Progenitor cell of endocrine pancreas (in vitro differentiated cells): ENCODE data around the gene ORM2. TPM values are rescaled to one million over a fixed set of nuclear protein-coding genes. Genes with fewer than 3 reads are reported as not detected.
A peak's percentile ranks its signal among the peaks of the same experiment; 100 is the strongest.

ENCODE experiments used
- DNase-seq: peaks from one replicate; pipeline ENCODE4 v3.0.0; 2021; ENCODE audit warnings: low spot score; ENCODE audit not compliant: unreplicated experiment
- H3K27ac Mint-ChIP-seq: 2 replicates; pipeline ENCODE4 v1.8.0; 2021; ENCODE audit warnings: mild to moderate bottlenecking, moderate library complexity, mixed read lengths
- H3K27me3 Mint-ChIP-seq: 2 replicates; pipeline ENCODE4 v1.8.0; 2021; ENCODE audit warnings: mixed read lengths
- H3K36me3 Mint-ChIP-seq: 2 replicates; pipeline ENCODE4 v1.8.0; 2022; ENCODE audit warnings: mixed read lengths; ENCODE audit not compliant: insufficient read depth
- H3K4me1 Mint-ChIP-seq: 2 replicates; pipeline ENCODE4 v1.8.0; 2021; ENCODE audit warnings: low read depth, mixed read lengths
- H3K4me3 Mint-ChIP-seq: 2 replicates; pipeline ENCODE4 v1.8.0; 2021; ENCODE audit warnings: low read depth, mild to moderate bottlenecking, moderate library complexity, mixed read lengths
- H3K9me3 Mint-ChIP-seq: 2 replicates; pipeline ENCODE4 v1.8.0; 2021; ENCODE audit warnings: low read depth, mixed read lengths
- total RNA-seq: library from RNA; stranded (reverse); gene quantifications from 2 replicates; pipeline ENCODE4 v1.2.1, GENCODE V29; 2021
- TF ChIP-seq, protein P1 (sequence below): fragments of 200-600 bp; sonication (generic); IDR thresholded peaks from one replicate; pipeline ENCODE4 v1.5.0; 2021; ENCODE audit warnings: antibody characterized with exemption, mild to moderate bottlenecking; ENCODE audit not compliant: unreplicated experiment

ORM2 gene
- total RNA-seq, 1 donor from 2014 or later, result 5.4 TPM

DNA sequence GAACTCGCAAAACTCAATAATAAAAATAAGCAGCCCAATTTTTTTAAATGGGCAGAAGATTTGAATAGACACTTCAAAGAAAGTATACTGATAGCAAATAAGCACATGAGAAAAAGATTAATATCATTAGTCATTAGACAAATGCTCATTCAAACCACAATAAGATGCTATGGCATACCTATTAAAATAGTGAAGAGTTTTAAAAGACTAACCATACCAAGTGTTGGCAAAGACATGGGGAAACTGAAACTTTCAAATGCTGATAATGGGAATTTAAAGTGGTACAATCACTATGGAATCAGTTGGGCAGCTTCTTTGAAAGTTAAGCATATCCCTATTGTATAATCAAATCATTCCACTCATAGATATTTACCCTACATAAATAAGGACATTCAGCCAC lies 33.3 kb upstream of the ORM2 start:
- H3K27me3 Mint-ChIP-seq, result no peaks in the 10 kb centered on the region
- peaks cover 20% of the 10 kb centered on the region for H3K9me3 Mint-ChIP-seq
- no peak overlapping the region for H3K27ac Mint-ChIP-seq
- no peaks in the 10 kb centered on the region for H3K4me1 Mint-ChIP-seq
- peaks cover 64% of the 10 kb centered on the region for H3K36me3 Mint-ChIP-seq
- DNase-seq, result no peak
- H3K4me3 Mint-ChIP-seq, result no peak overlapping the region
- TF ChIP-seq, protein P1, sequence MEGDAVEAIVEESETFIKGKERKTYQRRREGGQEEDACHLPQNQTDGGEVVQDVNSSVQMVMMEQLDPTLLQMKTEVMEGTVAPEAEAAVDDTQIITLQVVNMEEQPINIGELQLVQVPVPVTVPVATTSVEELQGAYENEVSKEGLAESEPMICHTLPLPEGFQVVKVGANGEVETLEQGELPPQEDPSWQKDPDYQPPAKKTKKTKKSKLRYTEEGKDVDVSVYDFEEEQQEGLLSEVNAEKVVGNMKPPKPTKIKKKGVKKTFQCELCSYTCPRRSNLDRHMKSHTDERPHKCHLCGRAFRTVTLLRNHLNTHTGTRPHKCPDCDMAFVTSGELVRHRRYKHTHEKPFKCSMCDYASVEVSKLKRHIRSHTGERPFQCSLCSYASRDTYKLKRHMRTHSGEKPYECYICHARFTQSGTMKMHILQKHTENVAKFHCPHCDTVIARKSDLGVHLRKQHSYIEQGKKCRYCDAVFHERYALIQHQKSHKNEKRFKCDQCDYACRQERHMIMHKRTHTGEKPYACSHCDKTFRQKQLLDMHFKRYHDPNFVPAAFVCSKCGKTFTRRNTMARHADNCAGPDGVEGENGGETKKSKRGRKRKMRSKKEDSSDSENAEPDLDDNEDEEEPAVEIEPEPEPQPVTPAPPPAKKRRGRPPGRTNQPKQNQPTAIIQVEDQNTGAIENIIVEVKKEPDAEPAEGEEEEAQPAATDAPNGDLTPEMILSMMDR, result no peak

DNA sequence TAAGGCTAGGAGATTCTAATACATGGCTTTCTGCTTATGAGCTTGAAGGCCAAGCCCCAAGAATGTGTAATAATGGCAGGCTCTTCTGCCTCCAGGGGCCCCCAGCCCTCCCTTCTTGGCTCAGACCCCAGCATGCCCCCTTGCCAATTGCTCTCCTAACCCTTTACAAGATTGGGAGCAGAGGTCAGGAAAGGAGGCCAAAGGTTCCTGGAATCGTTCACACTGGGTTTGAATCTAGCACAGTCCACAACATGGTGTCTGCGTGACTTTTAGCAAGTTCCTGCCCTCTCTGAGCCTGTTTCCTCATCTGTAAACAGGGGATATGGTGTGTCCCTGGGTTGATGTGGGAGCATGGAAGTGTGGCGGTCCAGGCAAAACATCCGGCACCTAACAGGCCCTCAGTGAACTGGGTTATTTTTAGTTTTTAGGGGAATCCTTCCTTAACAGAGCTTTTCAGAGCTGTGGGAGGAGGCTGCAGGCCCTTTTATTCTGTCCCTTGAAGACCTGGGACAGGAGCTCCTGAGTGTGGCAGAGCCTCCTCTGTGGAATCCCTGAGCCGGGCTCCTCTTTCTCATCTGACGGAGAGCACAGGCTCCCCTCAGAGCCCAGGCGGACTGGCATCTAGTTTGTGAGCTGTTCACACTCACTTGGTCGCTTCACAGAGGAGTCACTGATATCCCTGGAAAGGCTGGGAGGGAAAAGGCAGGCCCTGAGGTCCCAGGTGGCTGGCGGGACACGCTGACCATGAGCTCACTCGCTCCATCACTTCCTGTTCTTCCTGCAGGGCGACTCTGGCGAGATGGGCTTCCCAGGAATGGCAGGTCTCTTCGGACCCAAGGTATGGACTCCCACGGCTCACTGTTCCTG lies 30.1 kb upstream of the ORM2 start:
- peaks cover 43% of the 10 kb centered on the region for H3K36me3 Mint-ChIP-seq
- no peak for DNase-seq

DNA sequence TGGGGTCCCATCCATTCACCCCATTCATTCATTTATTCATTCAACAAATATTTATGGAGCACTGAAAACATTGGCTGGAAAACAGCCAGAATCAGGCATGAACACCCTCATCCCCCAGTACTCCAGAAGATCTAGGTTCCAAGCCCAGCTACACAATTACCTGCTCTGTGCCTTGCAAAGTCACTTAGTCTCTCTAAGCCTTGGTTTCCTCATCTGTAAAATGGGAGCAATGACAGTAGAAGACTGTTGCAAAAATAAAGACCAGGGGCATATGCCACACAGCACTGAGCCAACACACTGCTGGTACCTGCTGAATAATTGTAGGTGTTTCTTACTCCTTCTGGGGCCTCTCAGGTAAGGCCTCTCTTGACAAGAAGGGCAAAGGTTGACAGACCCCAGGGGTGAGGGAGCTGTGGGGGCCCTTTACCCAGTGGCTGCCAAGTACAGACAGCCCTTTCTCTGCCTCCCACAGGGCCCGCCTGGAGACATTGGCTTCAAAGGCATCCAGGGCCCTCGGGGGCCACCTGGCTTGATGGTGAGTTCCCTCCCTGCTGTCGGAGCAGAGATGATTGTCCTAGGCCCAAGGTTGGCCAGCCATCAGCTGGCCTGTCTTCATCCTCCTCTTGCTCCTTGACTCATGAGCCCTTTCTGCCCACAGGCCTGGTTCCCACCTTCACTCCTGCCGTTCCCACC lies 29.4 kb upstream of the ORM2 start:
- TF ChIP-seq, protein P1, result no peak
- Mint-ChIP-seq H3K4me1 (no peaks in the 10 kb centered on the region), H3K4me3 (no peak overlapping the region), H3K36me3 (peaks cover 35% of the 10 kb centered on the region), H3K27me3 (no peaks in the 10 kb centered on the region), H3K27ac (peak overlapping the region; percentile 45), H3K9me3 (peaks cover 6% of the 10 kb centered on the region)
- DNase-seq, result no peak

More for the DNA sequence above, 30.1 kb upstream of the ORM2 start:
- TF ChIP-seq, protein P1, result no peak
- Mint-ChIP-seq H3K4me3 (no peak overlapping the region), H3K9me3 (peaks cover 13% of the 10 kb centered on the region), H3K27ac (no peak overlapping the region), H3K27me3 (no peaks in the 10 kb centered on the region), H3K4me1 (no peaks in the 10 kb centered on the region)

DNA sequence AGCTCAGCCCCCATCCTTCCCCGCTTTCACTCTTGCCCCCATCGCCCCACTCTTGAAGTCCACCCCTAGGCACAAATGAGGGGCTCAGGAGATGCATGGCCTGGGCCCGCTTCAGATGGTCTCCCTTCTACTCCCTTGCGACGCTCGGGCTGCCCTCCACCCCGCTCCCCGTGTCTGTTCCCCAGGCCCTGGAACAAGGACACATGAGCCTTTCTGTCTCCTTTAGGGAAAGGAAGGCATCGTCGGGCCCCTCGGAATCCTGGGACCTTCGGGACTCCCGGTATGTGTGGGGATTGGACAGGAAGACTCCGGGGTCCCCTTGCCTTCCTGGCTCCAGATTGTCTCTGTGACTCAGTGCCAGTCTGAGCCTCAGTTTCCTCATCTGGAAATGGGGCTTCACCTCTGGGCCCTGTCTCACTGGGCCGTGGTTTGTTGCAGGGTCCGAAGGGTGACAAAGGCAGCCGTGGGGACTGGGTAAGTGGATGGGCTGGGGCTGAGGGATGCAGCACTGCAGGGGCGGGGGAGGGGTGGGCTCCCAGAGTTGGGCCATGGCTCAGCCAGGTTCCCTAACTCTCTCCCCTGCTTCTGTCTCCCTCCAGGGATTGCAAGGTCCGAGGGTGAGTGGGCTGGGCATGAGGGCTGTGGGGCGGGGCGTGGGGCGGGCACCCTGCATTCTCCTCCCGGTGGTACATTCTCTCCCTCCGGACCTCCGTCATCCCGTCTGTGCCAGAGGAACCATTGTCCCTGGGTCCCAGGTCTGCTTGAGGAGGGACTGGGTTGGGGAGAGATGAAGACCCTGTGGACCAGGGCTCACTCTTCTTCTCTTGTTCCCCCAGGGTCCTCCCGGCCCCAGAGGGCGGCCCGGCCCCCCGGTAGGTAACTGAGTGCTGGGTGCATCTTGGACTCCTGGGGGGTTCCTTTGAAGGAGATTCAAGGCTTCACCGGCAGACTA lies 28.5 kb upstream of the ORM2 start:
- no peak for DNase-seq

More for the DNA sequence above, 28.5 kb upstream of the ORM2 start:
- Mint-ChIP-seq H3K36me3 (peaks cover 28% of the 10 kb centered on the region), H3K4me3 (no peak overlapping the region), H3K9me3 (peaks cover under 1% of the 10 kb centered on the region), H3K27ac (peak overlapping the region; percentile 45), H3K27me3 (no peaks in the 10 kb centered on the region), H3K4me1 (no peaks in the 10 kb centered on the region)
- TF ChIP-seq, protein P1, result no peak
